ENCODE data around the gene CST9.
"Not testable (repeated sequence)": the region's sequence is repeated elsewhere in the genome, so short reads cannot be mapped to it uniquely, and the experiment has no call there.

The CST9 gene

GRCh38 chr20:23636908-23637281 lies 31.2 kb upstream of the CST9 start:
- Histone ChIP-seq H3K27me3 (peaks cover 41% of the 10 kb centered on the region), H3K4me1 (ENCODE audit: control insufficient read depth in 1 of 2, insufficient read depth in 1 of 2, low read depth in 1 of 2, low read length in 1 of 2) (peaks cover 4 to 16% of the 10 kb centered on the region in 2 experiments), H3K36me3 (peaks cover 19% of the 10 kb centered on the region), H3K27ac (no peak overlapping the region), H3K9me3 (no peaks in the 10 kb centered on the region), H3K4me3 (ENCODE audit: low read depth in 1 of 2, low read length in 1 of 2) (peak overlapping the region; percentile 55 to 74)
- no peak for TF ChIP-seq CTCF (IDR thresholded peaks at IDR 0.05)

GRCh38 chr20:23636182-23636907 lies 30.6 kb upstream of the CST9 start:
- Histone ChIP-seq H3K27ac (no peak overlapping the region), H3K27me3 (peaks cover 41% of the 10 kb centered on the region), H3K4me3 (ENCODE audit: low read depth in 1 of 2, low read length in 1 of 2) (peak overlapping the region in 1 of 2 experiments; percentile 74), H3K36me3 (peaks cover 19% of the 10 kb centered on the region), H3K9me3 (no peaks in the 10 kb centered on the region), H3K4me1 (ENCODE audit: control insufficient read depth in 1 of 2, insufficient read depth in 1 of 2, low read depth in 1 of 2, low read length in 1 of 2) (peaks cover 4 to 16% of the 10 kb centered on the region in 2 experiments)
- TF ChIP-seq CTCF (IDR thresholded peaks at IDR 0.05): no peak

- not testable (repeated sequence) for H3K4me3 ChIP-seq (ENCODE audit: low read depth in 1 of 2, low read length in 1 of 2); H3K27ac ChIP-seq; H3K9me3 ChIP-seq
- peaks cover 41% of the 10 kb centered on the region for H3K27me3 ChIP-seq
- peaks cover 4 to 16% of the 10 kb centered on the region in 2 experiments for H3K4me1 ChIP-seq (ENCODE audit: control insufficient read depth in 1 of 2, insufficient read depth in 1 of 2, low read depth in 1 of 2, low read length in 1 of 2)
- peaks cover 19% of the 10 kb centered on the region for H3K36me3 ChIP-seq
These were observed 30.0 kb upstream of the CST9 start for GRCh38 chr20:23635768-23636090.

GRCh38 chr20:23634985-23635767 lies 29.5 kb upstream of the CST9 start:
- peaks cover 41% of the 10 kb centered on the region for H3K27me3 ChIP-seq
- peaks cover 19% of the 10 kb centered on the region for H3K36me3 ChIP-seq
- H3K9me3 ChIP-seq: no peaks in the 10 kb centered on the region
- TF ChIP-seq CTCF (IDR thresholded peaks at IDR 0.05): no peak
- H3K4me3 ChIP-seq (ENCODE audit: low read depth in 1 of 2, low read length in 1 of 2): no peak overlapping the region
- H3K4me1 ChIP-seq (ENCODE audit: control insufficient read depth in 1 of 2, insufficient read depth in 1 of 2, low read depth in 1 of 2, low read length in 1 of 2): peaks cover 4 to 16% of the 10 kb centered on the region in 2 experiments
- no peak overlapping the region for H3K27ac ChIP-seq

GRCh38 chr20:23634044-23634801 lies 28.5 kb upstream of the CST9 start:
- no peak overlapping the region for H3K27ac ChIP-seq
- H3K27me3 ChIP-seq: peaks cover 43% of the 10 kb centered on the region
- no peak for TF ChIP-seq CTCF (IDR thresholded peaks at IDR 0.05)
- H3K4me3 ChIP-seq (ENCODE audit: low read depth in 1 of 2, low read length in 1 of 2): no peak overlapping the region
- H3K36me3 ChIP-seq: peaks cover 19% of the 10 kb centered on the region
- no peaks in the 10 kb centered on the region for H3K9me3 ChIP-seq
- H3K4me1 ChIP-seq (ENCODE audit: control insufficient read depth in 1 of 2, insufficient read depth in 1 of 2, low read depth in 1 of 2, low read length in 1 of 2): peaks cover 4 to 16% of the 10 kb centered on the region in 2 experiments

Measured in neutrophil (primary cell).